ENCODE data around the gene TRABD. TPM values are rescaled to one million over a fixed set of nuclear protein-coding genes. Genes with fewer than 3 reads are reported as not detected.

Gene TRABD
- total RNA-seq, 3 donors from 2014 or later, result 17.3 to 35.7 (median 28.2) TPM

- H3K27ac ChIP-seq, result no peak within 1 kb of the TSS
- no peaks in the 10 kb centered on the region for H3K9me3 ChIP-seq
- H3K27me3 ChIP-seq, result no peaks in the 10 kb centered on the region
- H3K4me3 ChIP-seq, result peak within 1 kb of the TSS; percentile 38 to 88 (median 64)
- TF ChIP-seq CTCF (IDR thresholded peaks at IDR 0.05), result no peak
- no peak for TF ChIP-seq POLR2AphosphoS5 (IDR thresholded peaks at IDR 0.05)
- TF ChIP-seq POLR2A (IDR thresholded peaks at IDR 0.05), result no peak
- H3K36me3 ChIP-seq, result no peaks in the 10 kb centered on the region
- intact Hi-C loops (cut with DNase I; ENCODE audit: low total_unique reads), result no loop called here
- H3K4me1 ChIP-seq, result no peaks in the 10 kb centered on the region
- no peak for DNase-seq (ENCODE audit: low spot score in 2 of 2)
These were observed 15.0 kb upstream of the TRABD start, which contains the start of gene PANX2 for GRCh38 chr22:50170453-50171318. Gene PANX2 (plus strand): TSS chr22:50170731. CDS start chr22:50170731, 0 bp downstream.

GRCh38 chr22:50171319-50171964 is 14.3 kb upstream of the TRABD start:
- intact Hi-C loops (cut with DNase I; ENCODE audit: low total_unique reads), result no loop called here
- H3K27me3 ChIP-seq, result no peaks in the 10 kb centered on the region
- H3K27ac ChIP-seq, result no peak overlapping the region
- H3K4me3 ChIP-seq, result peak overlapping the region in 2 of 3 donors; percentile 64 to 88
- no peaks in the 10 kb centered on the region for H3K9me3 ChIP-seq
- no peak for TF ChIP-seq POLR2AphosphoS5 (IDR thresholded peaks at IDR 0.05)
- no peak for TF ChIP-seq CTCF (IDR thresholded peaks at IDR 0.05)
- no peak for TF ChIP-seq POLR2A (IDR thresholded peaks at IDR 0.05)
- H3K4me1 ChIP-seq, result no peaks in the 10 kb centered on the region
- no peaks in the 10 kb centered on the region for H3K36me3 ChIP-seq
- no peak for DNase-seq (ENCODE audit: low spot score in 2 of 2)

GRCh38 chr22:50171965-50172421 is 13.7 kb upstream of the TRABD start:
- no peak for TF ChIP-seq CTCF (IDR thresholded peaks at IDR 0.05)
- TF ChIP-seq POLR2A (IDR thresholded peaks at IDR 0.05), result no peak
- TF ChIP-seq POLR2AphosphoS5 (IDR thresholded peaks at IDR 0.05), result no peak
- DNase-seq (ENCODE audit: low spot score in 2 of 2), result no peak
- H3K36me3 ChIP-seq, result no peaks in the 10 kb centered on the region
- H3K4me1 ChIP-seq, result no peaks in the 10 kb centered on the region
- H3K9me3 ChIP-seq, result no peaks in the 10 kb centered on the region
- H3K27ac ChIP-seq, result no peak overlapping the region
- intact Hi-C loops (cut with DNase I; ENCODE audit: low total_unique reads), result no loop called here
- no peaks in the 10 kb centered on the region for H3K27me3 ChIP-seq
- no peak overlapping the region for H3K4me3 ChIP-seq

GRCh38 chr22:50173311-50173982 is 12.3 kb upstream of the TRABD start:
- Histone ChIP-seq H3K9me3 (no peaks in the 10 kb centered on the region), H3K4me1 (no peaks in the 10 kb centered on the region), H3K4me3 (no peak overlapping the region), H3K27ac (no peak overlapping the region), H3K27me3 (no peaks in the 10 kb centered on the region), H3K36me3 (no peaks in the 10 kb centered on the region)
- TF ChIP-seq POLR2A (IDR thresholded peaks at IDR 0.05) (no peak), CTCF (IDR thresholded peaks at IDR 0.05) (no peak), POLR2AphosphoS5 (IDR thresholded peaks at IDR 0.05) (no peak)
- no peak for DNase-seq (ENCODE audit: low spot score in 2 of 2)
- intact Hi-C loops (cut with DNase I; ENCODE audit: low total_unique reads), result no loop called here

Data from breast epithelium (tissue), 4 donors.